Activated CD8-positive, alpha-beta T cell treated with anti-CD3 and anti-CD28 coated beads for 36 hours (primary cell): ENCODE results near the gene ASB13. TPM values are rescaled to one million over a fixed set of nuclear protein-coding genes. Genes with fewer than 3 reads are reported as not detected.

Source experiments
- ATAC-seq: fragments of 200-7000 bp; cut with Tn5 transposase; one replicate; pipeline ENCODE4 v1.10.0; 2021; ENCODE audit warnings: mild to moderate bottlenecking, moderate library complexity
- CTCF ChIA-PET: fragments of 350-600 bp; sonication (Branson Sonifier 250); formaldehyde crosslinking; loops from one replicate; lab custom pipeline; 2021; ENCODE audit warnings: antibody characterized with exemption; lab: Charles Lee
- POLR2A ChIA-PET: fragments of 350-600 bp; sonication (Branson Sonifier 250); formaldehyde crosslinking; loops from one replicate; lab custom pipeline; 2021; ENCODE audit warnings: antibody characterized with exemption; lab: Charles Lee
- DNase-seq: peaks from one replicate; pipeline ENCODE4 v3.0.0-alpha.2; 2020
- H3K27ac Mint-ChIP-seq: one replicate; pipeline ENCODE4 v1.8.0; 2021; ENCODE audit warnings: mild to moderate bottlenecking, mixed read lengths
- H3K27me3 Mint-ChIP-seq: one replicate; pipeline ENCODE4 v1.8.0; 2021; ENCODE audit warnings: mixed read lengths
- H3K36me3 Mint-ChIP-seq: one replicate; pipeline ENCODE4 v1.8.0; 2021; ENCODE audit warnings: low read depth, mixed read lengths
- H3K4me1 Mint-ChIP-seq: one replicate; pipeline ENCODE4 v1.8.0; 2021; ENCODE audit warnings: low read depth, mixed read lengths
- H3K4me3 Mint-ChIP-seq: one replicate; pipeline ENCODE4 v1.8.0; 2021; ENCODE audit warnings: mild to moderate bottlenecking, moderate library complexity, mixed read lengths
- H3K9me3 Mint-ChIP-seq: one replicate; pipeline ENCODE4 v1.8.0; 2021; ENCODE audit warnings: mixed read lengths
- CTCF ChIP-seq: fragments of 200-600 bp; IDR thresholded peaks from one replicate; pipeline ENCODE4 v1.8.0; 2022; ENCODE audit warnings: antibody characterized with exemption, mild to moderate bottlenecking
- intact Hi-C: fragments of 100-400 bp; cut with micrococcal nuclease; formaldehyde crosslinking; loops from one replicate; pipeline ENCODE4 v1.10.0; 2022
- total RNA-seq, 2 experiments: library from RNA; stranded (reverse); gene quantifications; one replicate each; pipeline ENCODE4 v1.2.3, GENCODE V29; 2021

The ASB13 gene, protein sequence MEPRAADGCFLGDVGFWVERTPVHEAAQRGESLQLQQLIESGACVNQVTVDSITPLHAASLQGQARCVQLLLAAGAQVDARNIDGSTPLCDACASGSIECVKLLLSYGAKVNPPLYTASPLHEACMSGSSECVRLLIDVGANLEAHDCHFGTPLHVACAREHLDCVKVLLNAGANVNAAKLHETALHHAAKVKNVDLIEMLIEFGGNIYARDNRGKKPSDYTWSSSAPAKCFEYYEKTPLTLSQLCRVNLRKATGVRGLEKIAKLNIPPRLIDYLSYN
- total RNA-seq = 1 to 10 TPM; 8.9 to 9.2 TPM

GRCh38 chr10:5666008-5666840 is at the start of gene ASB13:
ASB13 (minus strand) TSS chr10:5666595; CDS start chr10:5666551, 44 bp downstream.
- Mint-ChIP-seq H3K9me3 (no peaks in the 10 kb centered on the region), H3K36me3 (no peaks in the 10 kb centered on the region)

GRCh38 chr10:5711642-5712041 is 45.2 kb upstream of the ASB13 start:
- DNase-seq (no peak), ATAC-seq (no peak)
- H3K27ac Mint-ChIP-seq = peak overlapping the region; percentile 66
- peak overlapping the region; percentile 37 for H3K4me3 Mint-ChIP-seq
- no peaks in the 10 kb centered on the region for H3K9me3 Mint-ChIP-seq
- ChIA-PET POLR2A (interaction anchor here (1.2 kb wide), 1 partner anchor 19 kb away, joined by 3 read pairs; no protein-coding TSS in a partner anchor), CTCF (no interaction called here)
- no peaks in the 10 kb centered on the region for H3K27me3 Mint-ChIP-seq
- H3K36me3 Mint-ChIP-seq = peaks cover 14% of the 10 kb centered on the region
- TF ChIP-seq CTCF = no peak
- intact Hi-C loops = no loop called here
- H3K4me1 Mint-ChIP-seq = peaks cover 67% of the 10 kb centered on the region

More at GRCh38 chr10:5666008-5666840, at the start of gene ASB13:
- POLR2A ChIA-PET = interaction anchor here (0.6 to 1.6 kb wide), 4 partner anchors 11 to 441 kb away, joined by 3 to 6 read pairs (median 4); no protein-coding TSS in a partner anchor
- H3K4me1 Mint-ChIP-seq = peaks cover 14% of the 10 kb centered on the region
- no peak for TF ChIP-seq CTCF
- H3K27me3 Mint-ChIP-seq = peaks cover 7% of the 10 kb centered on the region
- CTCF ChIA-PET = interaction anchor here (0.8 to 1.2 kb wide), 5 partner anchors 17 to 851 kb away, joined by 3 to 5 read pairs (median 3); no protein-coding TSS in a partner anchor
- DNase-seq = peak; percentile 55
- peak within 1 kb of the TSS; percentile 65 for H3K27ac Mint-ChIP-seq
- peak within 1 kb of the TSS; percentile 77 for H3K4me3 Mint-ChIP-seq
- ATAC-seq = peak; percentile 83
- intact Hi-C loops = no loop called here

GRCh38 chr10:5710859-5711258 is 44.5 kb upstream of the ASB13 start:
- H3K4me1 Mint-ChIP-seq = peaks cover 70% of the 10 kb centered on the region
- intact Hi-C loops = no loop called here
- ChIA-PET CTCF (interaction anchor here (1.2 kb wide), 2 partner anchors 18 to 23 kb away, joined by 3 to 4 read pairs; no protein-coding TSS in a partner anchor), POLR2A (interaction anchor here (1.0 to 1.9 kb wide), 3 partner anchors 18 to 342 kb away, joined by 3 to 8 read pairs (median 3); partner anchors contain the start of gene TASOR2)
- TF ChIP-seq CTCF = no peak
- H3K27ac Mint-ChIP-seq = no peak overlapping the region
- DNase-seq (no peak), ATAC-seq (peak; percentile 45)
- no peak overlapping the region for H3K4me3 Mint-ChIP-seq
- H3K9me3 Mint-ChIP-seq = no peaks in the 10 kb centered on the region
- H3K27me3 Mint-ChIP-seq = no peaks in the 10 kb centered on the region
- H3K36me3 Mint-ChIP-seq = peaks cover 18% of the 10 kb centered on the region

- ATAC-seq (no peak), DNase-seq (no peak)
- Mint-ChIP-seq H3K9me3 (no peaks in the 10 kb centered on the region), H3K27ac (peak overlapping the region; percentile 17), H3K36me3 (peaks cover 18% of the 10 kb centered on the region), H3K4me1 (peaks cover 74% of the 10 kb centered on the region), H3K4me3 (no peak overlapping the region), H3K27me3 (no peaks in the 10 kb centered on the region)
- POLR2A ChIA-PET = interaction anchor here (1.0 to 1.9 kb wide), 4 partner anchors 17 to 343 kb away, joined by 3 to 8 read pairs (median 4); partner anchors contain the start of gene TASOR2
- CTCF ChIA-PET = interaction anchor here (1.2 kb wide), 2 partner anchors 17 to 22 kb away, joined by 3 to 4 read pairs; no protein-coding TSS in a partner anchor
- no peak for TF ChIP-seq CTCF
- intact Hi-C loops = no loop called here
Measured at GRCh38 chr10:5709865-5710264, 43.5 kb upstream of the ASB13 start.
